Dedifferentiated amniotic fluid mesenchymal stem cell (primary cell): ENCODE results near the gene NT5DC1.
A peak's percentile ranks its signal among the peaks of the same experiment; 100 is the strongest.

Source experiments
- DNase-seq: peaks from one replicate; pipeline ENCODE4 v3.0.0-alpha.2; 2016; ENCODE audit errors: extremely low spot score

Gene NT5DC1

GRCh38 chr6:116239856-116240255 lies 139.2 kb downstream of the NT5DC1 start:
- DNase-seq = no peak

- DNase-seq = no peak
Measured at GRCh38 chr6:116244284-116244683, 143.6 kb downstream of the NT5DC1 start.

GRCh38 chr6:116246089-116246488 lies 145.4 kb downstream of the NT5DC1 start:
- DNase-seq = peak; percentile 64

- DNase-seq = no peak
Measured at GRCh38 chr6:116247285-116247684, 146.6 kb downstream of the NT5DC1 start.

- no peak for DNase-seq
Measured at GRCh38 chr6:116248577-116248976, 147.9 kb downstream of the NT5DC1 start.

- peak; percentile 81 for DNase-seq
Measured at GRCh38 chr6:116251568-116252384, 151.1 kb downstream of the NT5DC1 start.

- no peak for DNase-seq
Measured at GRCh38 chr6:116253188-116253504, 152.5 kb downstream of the NT5DC1 start.

- peak; percentile 98 for DNase-seq
Measured at GRCh38 chr6:116253505-116254296, 153.0 kb downstream of the NT5DC1 start, which contains the start of gene TSPYL4. TSPYL4 (minus strand) TSS chr6:116254075; CDS start chr6:116254008, 67 bp downstream.

- DNase-seq = no peak
Measured at GRCh38 chr6:116254297-116255056, 153.8 kb downstream of the NT5DC1 start.

GRCh38 chr6:116255246-116255800 lies 154.7 kb downstream of the NT5DC1 start:
- no peak for DNase-seq

- no peak for DNase-seq
Measured at GRCh38 chr6:116256694-116257093, 156.0 kb downstream of the NT5DC1 start.

GRCh38 chr6:116258520-116258919 lies 157.9 kb downstream of the NT5DC1 start:
- DNase-seq = no peak

GRCh38 chr6:116263353-116263752 lies 162.7 kb downstream of the NT5DC1 start:
- DNase-seq = no peak

GRCh38 chr6:116265041-116265829 lies 164.6 kb downstream of the NT5DC1 start:
- DNase-seq = no peak

GRCh38 chr6:116266803-116267202 lies 166.2 kb downstream of the NT5DC1 start:
- DNase-seq = no peak

- no peak for DNase-seq
Measured at GRCh38 chr6:116267836-116268588, 167.4 kb downstream of the NT5DC1 start.

GRCh38 chr6:116268589-116269293 lies 168.1 kb downstream of the NT5DC1 start:
- DNase-seq = peak; percentile 94

GRCh38 chr6:116271149-116271708 lies 170.6 kb downstream of the NT5DC1 start:
- no peak for DNase-seq

- DNase-seq = no peak
Measured at GRCh38 chr6:116277124-116277523, 176.5 kb downstream of the NT5DC1 start.
